Measurements from ENCODE around the gene EPS15.

DNA sequence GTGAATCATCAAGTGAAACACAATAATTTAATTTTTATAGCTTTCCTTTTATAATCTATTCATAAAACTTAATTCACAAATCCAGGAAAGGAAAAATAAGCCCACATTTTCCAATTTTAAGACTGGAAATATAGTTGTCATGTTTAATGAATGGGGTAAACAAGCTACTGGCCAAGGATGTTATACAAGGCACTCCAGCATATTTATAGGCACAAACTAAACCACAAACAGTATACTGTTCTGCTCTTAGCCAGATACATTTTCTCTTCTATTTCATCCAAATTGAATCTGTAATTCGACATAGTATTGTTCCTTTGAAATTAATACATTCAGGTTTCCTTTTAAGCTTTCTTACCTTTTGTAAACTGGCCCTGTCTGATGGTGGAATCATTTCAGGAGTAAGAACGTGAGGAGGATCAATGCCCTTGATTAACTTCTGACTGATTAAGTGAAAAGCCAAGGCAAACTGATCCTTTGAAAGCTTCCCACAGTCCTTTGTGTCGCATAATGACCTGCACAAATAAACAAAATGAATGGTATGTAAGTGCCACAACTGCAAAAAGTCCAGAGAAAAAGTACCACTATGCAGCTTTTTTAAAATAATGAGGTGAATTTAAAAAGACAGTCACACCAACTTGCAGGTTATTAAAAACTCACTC is 74.4 kb downstream of the EPS15 start:
- no peak for TF ChIP-seq GLIS3 (CRISPR knock-in tag; IDR thresholded peaks at IDR 0.05)
- TF ChIP-seq, protein P1, sequence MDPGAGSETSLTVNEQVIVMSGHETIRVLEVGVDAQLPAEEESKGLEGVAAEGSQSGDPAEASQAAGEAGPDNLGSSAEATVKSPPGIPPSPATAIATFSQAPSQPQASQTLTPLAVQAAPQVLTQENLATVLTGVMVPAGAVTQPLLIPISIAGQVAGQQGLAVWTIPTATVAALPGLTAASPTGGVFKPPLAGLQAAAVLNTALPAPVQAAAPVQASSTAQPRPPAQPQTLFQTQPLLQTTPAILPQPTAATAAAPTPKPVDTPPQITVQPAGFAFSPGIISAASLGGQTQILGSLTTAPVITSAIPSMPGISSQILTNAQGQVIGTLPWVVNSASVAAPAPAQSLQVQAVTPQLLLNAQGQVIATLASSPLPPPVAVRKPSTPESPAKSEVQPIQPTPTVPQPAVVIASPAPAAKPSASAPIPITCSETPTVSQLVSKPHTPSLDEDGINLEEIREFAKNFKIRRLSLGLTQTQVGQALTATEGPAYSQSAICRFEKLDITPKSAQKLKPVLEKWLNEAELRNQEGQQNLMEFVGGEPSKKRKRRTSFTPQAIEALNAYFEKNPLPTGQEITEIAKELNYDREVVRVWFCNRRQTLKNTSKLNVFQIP (CRISPR knock-in tag; IDR thresholded peaks at IDR 0.05; ENCODE audit: borderline replicate concordance, low read depth), result no peak
- TF ChIP-seq, protein P2, sequence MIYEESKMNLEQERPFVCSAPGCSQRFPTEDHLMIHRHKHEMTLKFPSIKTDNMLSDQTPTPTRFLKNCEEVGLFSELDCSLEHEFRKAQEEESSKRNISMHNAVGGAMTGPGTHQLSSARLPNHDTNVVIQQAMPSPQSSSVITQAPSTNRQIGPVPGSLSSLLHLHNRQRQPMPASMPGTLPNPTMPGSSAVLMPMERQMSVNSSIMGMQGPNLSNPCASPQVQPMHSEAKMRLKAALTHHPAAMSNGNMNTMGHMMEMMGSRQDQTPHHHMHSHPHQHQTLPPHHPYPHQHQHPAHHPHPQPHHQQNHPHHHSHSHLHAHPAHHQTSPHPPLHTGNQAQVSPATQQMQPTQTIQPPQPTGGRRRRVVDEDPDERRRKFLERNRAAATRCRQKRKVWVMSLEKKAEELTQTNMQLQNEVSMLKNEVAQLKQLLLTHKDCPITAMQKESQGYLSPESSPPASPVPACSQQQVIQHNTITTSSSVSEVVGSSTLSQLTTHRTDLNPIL (CRISPR knock-in tag; IDR thresholded peaks at IDR 0.05; ENCODE audit: low read depth), result no peak
- TF ChIP-seq PPARA (CRISPR knock-in tag; IDR thresholded peaks at IDR 0.05; ENCODE audit: borderline replicate concordance), result no peak
- no peak for TF ChIP-seq ZFP30 (CRISPR knock-in tag; IDR thresholded peaks at IDR 0.05)
- TF ChIP-seq, protein P3, sequence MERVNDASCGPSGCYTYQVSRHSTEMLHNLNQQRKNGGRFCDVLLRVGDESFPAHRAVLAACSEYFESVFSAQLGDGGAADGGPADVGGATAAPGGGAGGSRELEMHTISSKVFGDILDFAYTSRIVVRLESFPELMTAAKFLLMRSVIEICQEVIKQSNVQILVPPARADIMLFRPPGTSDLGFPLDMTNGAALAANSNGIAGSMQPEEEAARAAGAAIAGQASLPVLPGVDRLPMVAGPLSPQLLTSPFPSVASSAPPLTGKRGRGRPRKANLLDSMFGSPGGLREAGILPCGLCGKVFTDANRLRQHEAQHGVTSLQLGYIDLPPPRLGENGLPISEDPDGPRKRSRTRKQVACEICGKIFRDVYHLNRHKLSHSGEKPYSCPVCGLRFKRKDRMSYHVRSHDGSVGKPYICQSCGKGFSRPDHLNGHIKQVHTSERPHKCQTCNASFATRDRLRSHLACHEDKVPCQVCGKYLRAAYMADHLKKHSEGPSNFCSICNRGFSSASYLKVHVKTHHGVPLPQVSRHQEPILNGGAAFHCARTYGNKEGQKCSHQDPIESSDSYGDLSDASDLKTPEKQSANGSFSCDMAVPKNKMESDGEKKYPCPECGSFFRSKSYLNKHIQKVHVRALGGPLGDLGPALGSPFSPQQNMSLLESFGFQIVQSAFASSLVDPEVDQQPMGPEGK (CRISPR knock-in tag; IDR thresholded peaks at IDR 0.05; ENCODE audit: borderline replicate concordance), result no peak
- no peak for TF ChIP-seq ARNTL (CRISPR knock-in tag; IDR thresholded peaks at IDR 0.05; ENCODE audit: borderline replicate concordance, low read depth)
- TF ChIP-seq RARB (CRISPR knock-in tag; IDR thresholded peaks at IDR 0.05), result no peak
- TF ChIP-seq ZNF8 (CRISPR knock-in tag; IDR thresholded peaks at IDR 0.05), result no peak
